ENCODE data around the gene SLX9.

DNA sequence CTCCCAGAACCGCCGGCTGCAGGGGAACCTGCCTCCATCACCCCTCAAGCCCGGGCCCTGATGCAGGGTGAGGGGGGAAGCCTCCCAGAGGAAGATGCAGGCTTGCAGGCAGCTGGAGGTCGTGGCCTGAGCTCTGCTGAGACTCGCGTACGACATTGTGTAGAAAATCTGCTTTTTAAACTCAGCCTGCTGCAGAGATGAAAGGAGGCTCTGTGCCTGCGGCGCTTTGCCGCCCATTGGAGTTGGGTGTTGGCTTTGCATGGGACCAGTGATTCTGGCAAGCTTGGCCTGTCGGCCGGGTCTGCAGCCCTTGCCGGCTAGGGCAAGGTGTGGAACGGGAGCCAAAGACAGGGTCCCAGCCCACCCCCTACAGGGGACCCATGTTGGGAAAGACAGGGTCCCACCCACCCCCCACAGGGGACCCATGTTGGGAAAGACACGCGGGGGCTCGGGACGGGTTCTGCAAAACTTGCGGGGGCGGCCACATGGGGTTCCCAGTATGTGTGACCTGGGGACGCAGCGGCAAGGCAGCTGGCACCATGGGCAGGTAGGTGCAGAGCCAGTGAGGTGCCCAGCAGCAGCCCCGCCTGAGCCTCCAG, 55.6 kb downstream of the SLX9 start:
- TF ChIP-seq, protein P1, sequence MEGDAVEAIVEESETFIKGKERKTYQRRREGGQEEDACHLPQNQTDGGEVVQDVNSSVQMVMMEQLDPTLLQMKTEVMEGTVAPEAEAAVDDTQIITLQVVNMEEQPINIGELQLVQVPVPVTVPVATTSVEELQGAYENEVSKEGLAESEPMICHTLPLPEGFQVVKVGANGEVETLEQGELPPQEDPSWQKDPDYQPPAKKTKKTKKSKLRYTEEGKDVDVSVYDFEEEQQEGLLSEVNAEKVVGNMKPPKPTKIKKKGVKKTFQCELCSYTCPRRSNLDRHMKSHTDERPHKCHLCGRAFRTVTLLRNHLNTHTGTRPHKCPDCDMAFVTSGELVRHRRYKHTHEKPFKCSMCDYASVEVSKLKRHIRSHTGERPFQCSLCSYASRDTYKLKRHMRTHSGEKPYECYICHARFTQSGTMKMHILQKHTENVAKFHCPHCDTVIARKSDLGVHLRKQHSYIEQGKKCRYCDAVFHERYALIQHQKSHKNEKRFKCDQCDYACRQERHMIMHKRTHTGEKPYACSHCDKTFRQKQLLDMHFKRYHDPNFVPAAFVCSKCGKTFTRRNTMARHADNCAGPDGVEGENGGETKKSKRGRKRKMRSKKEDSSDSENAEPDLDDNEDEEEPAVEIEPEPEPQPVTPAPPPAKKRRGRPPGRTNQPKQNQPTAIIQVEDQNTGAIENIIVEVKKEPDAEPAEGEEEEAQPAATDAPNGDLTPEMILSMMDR (IDR thresholded peaks at IDR 0.05) = no peak
- TF ChIP-seq ZFX (IDR thresholded peaks at IDR 0.05; ENCODE audit: borderline replicate concordance) = no peak
